Colonic mucosa (tissue), 4 donors: Measurements from ENCODE around the gene HARS2. TPM values are rescaled to one million over a fixed set of nuclear protein-coding genes. Genes with fewer than 3 reads are reported as not detected.
"Not testable (repeated sequence)": the region's sequence is repeated elsewhere in the genome, so short reads cannot be mapped to it uniquely, and the experiment has no call there.

Source experiments
- DNase-seq: peaks from one replicate; pipeline ENCODE4 v3.0.0-alpha.2; 2020
- H3K27ac ChIP-seq: fragments of 200-600 bp; one replicate; pipeline ENCODE4 v1.8.0; 2021
- H3K27me3 ChIP-seq: fragments of 200-600 bp; one replicate; pipeline ENCODE4 v1.8.0; 2021
- H3K36me3 ChIP-seq: fragments of 200-600 bp; one replicate; pipeline ENCODE4 v1.8.0; 2021
- H3K4me1 ChIP-seq: fragments of 200-600 bp; one replicate; pipeline ENCODE4 v1.8.0; 2021; ENCODE audit warnings: mild to moderate bottlenecking
- H3K4me3 ChIP-seq: fragments of 200-600 bp; one replicate; pipeline ENCODE4 v1.8.0; 2021
- H3K9ac ChIP-seq, 2 donors: one replicate each; pipeline ENCODE4 v1.7.0; 2013; ENCODE audit warnings: control low read depth in 2 of 2, low read depth in 2 of 2, low read length in 2 of 2
- H3K9me3 ChIP-seq: fragments of 200-600 bp; one replicate; pipeline ENCODE4 v1.8.0; 2021
- CTCF ChIP-seq: fragments of 200-600 bp; IDR thresholded peaks from one replicate; pipeline ENCODE4 v1.8.0; 2022; ENCODE audit warnings: antibody characterized with exemption, mild to moderate bottlenecking
- intact Hi-C: fragments of 100-400 bp; cut with DNase I; formaldehyde crosslinking; loops from one replicate; pipeline ENCODE4 v1.14.1; 2022
- total RNA-seq, 2 donors: library from RNA; stranded (reverse); fragmentation: NEBNext Ultra II Directional in 1 of 2; extraction: Animal tissue kit (Norgen Biotek cat#: 25700) in 1 of 2; gene quantifications; one replicate each; pipeline ENCODE4 v1.2.1, GENCODE V29; 2021
- donor health status: healthy.
- donor health status: DM: no; HTN: no; CAD: no.
- donor health status: DM: no; HTN: no; CAD: no.

HARS2 gene
- total RNA-seq, 2 donors from 2014 or later = 37.8 to 38.7 TPM

- intact Hi-C loops = loop anchor here (2.0 to 10.0 kb wide), 2 partner anchors 26 to 46 kb away; partner anchors contain the start of genes IK, NDUFA2 and WDR55
- Histone ChIP-seq H3K9me3 (no peaks in the 10 kb centered on the region), H3K27me3 (no peaks in the 10 kb centered on the region), H3K4me3 (peak overlapping the region; percentile 88), H3K4me1 (no peaks in the 10 kb centered on the region), H3K27ac (peak overlapping the region; percentile 93), H3K9ac (peak overlapping the region; percentile 79 to 95), H3K36me3 (peaks cover 5% of the 10 kb centered on the region)
- no peak for TF ChIP-seq CTCF
- no peak for DNase-seq
Observed at GRCh38 chr5:140690376-140690932, 801 bp upstream of the HARS2 start.

GRCh38 chr5:140694276-140694675 lies 3.0 kb downstream of the HARS2 start:
- no peak for DNase-seq
- Histone ChIP-seq H3K4me1 (no peaks in the 10 kb centered on the region), H3K9me3 (no peaks in the 10 kb centered on the region), H3K36me3 (peaks cover 21% of the 10 kb centered on the region), H3K27me3 (no peaks in the 10 kb centered on the region), H3K9ac (no peak overlapping the region), H3K27ac (no peak overlapping the region), H3K4me3 (no peak overlapping the region)
- intact Hi-C loops = loop anchor here (10.0 kb wide), 1 partner anchor 49 kb away; the partner anchor contains the start of genes IK and NDUFA2
- TF ChIP-seq CTCF = no peak

GRCh38 chr5:140696891-140697492 lies 5.7 kb downstream of the HARS2 start:
- no peaks in the 10 kb centered on the region for H3K9me3 ChIP-seq
- no peak for TF ChIP-seq CTCF
- intact Hi-C loops = loop anchor here (10.0 kb wide), 1 partner anchor 52 kb away; the partner anchor contains the start of genes IK and NDUFA2
- DNase-seq = no peak
- H3K9ac ChIP-seq = no peak overlapping the region
- H3K4me3 ChIP-seq = no peak overlapping the region
- no peak overlapping the region for H3K27ac ChIP-seq
- peaks cover 21% of the 10 kb centered on the region for H3K36me3 ChIP-seq
- H3K4me1 ChIP-seq = peaks cover 9% of the 10 kb centered on the region
- H3K27me3 ChIP-seq = no peaks in the 10 kb centered on the region

GRCh38 chr5:140700177-140701144 lies 9.2 kb downstream of the HARS2 start, which contains the start of gene ZMAT2:
Gene ZMAT2, plus strand, starts transcription at chr5:140700447. Its CDS starts 14 bp downstream, at chr5:140700461.
- Histone ChIP-seq H3K4me1 (peaks cover 9% of the 10 kb centered on the region), H3K9ac (peak within 1 kb of the TSS; percentile 72 to 89), H3K9me3 (no peaks in the 10 kb centered on the region), H3K36me3 (peaks cover 28% of the 10 kb centered on the region), H3K27ac (peak within 1 kb of the TSS; percentile 55), H3K4me3 (peak within 1 kb of the TSS; percentile 95), H3K27me3 (no peaks in the 10 kb centered on the region)
- intact Hi-C loops = loop anchor here (10.0 kb wide), 1 partner anchor 156 kb away; the partner anchor contains the start of gene EIF4EBP3
- no peak for TF ChIP-seq CTCF
- DNase-seq = peak; percentile 98

GRCh38 chr5:140707812-140708211 lies 16.6 kb downstream of the HARS2 start:
- DNase-seq = no peak
- no peaks in the 10 kb centered on the region for H3K27me3 ChIP-seq
- no peak overlapping the region for H3K4me3 ChIP-seq
- H3K27ac ChIP-seq = no peak overlapping the region
- no peak for TF ChIP-seq CTCF
- intact Hi-C loops = loop anchor here (10.0 kb wide), 1 partner anchor 163 kb away; the partner anchor contains the start of gene EIF4EBP3
- no peaks in the 10 kb centered on the region for H3K9me3 ChIP-seq
- no peak overlapping the region for H3K9ac ChIP-seq
- peaks cover 3% of the 10 kb centered on the region for H3K36me3 ChIP-seq
- H3K4me1 ChIP-seq = no peaks in the 10 kb centered on the region

GRCh38 chr5:140708787-140709186 lies 17.5 kb downstream of the HARS2 start:
- H3K9me3 ChIP-seq, DNase-seq, H3K27ac ChIP-seq, H3K4me1 ChIP-seq, H3K27me3 ChIP-seq, H3K36me3 ChIP-seq, H3K4me3 ChIP-seq, H3K9ac ChIP-seq: not testable (repeated sequence)
- intact Hi-C loops = loop anchor here (10.0 kb wide), 1 partner anchor 164 kb away; the partner anchor contains the start of gene EIF4EBP3
